Mesenchymal stem cell (in vitro differentiated cells and primary cell): ENCODE data around the gene SCYGR1.
A peak's percentile ranks its signal among the peaks of the same experiment; 100 is the strongest.

ENCODE experiments used
- DNase-seq: peaks from one replicate; pipeline ENCODE4 v3.0.0-alpha.2; 2013
- H2AFZ ChIP-seq: one replicate; pipeline ENCODE4 v1.6.1; 2013; ENCODE audit warnings: low read depth, mild to moderate bottlenecking, control low read depth, inconsistent platforms, low read length, moderate library complexity
- H2AK5ac ChIP-seq: 2 replicates; pipeline ENCODE4 v1.6.1; 2013; ENCODE audit warnings: low read length, moderate library complexity, mild to moderate bottlenecking, inconsistent platforms; ENCODE audit not compliant: severe bottlenecking
- H2BK120ac ChIP-seq: one replicate; pipeline ENCODE4 v1.6.1; 2013; ENCODE audit warnings: low read depth, mild to moderate bottlenecking, inconsistent platforms, low read length, moderate library complexity
- H2BK12ac ChIP-seq, 2 experiments: one replicate each; pipeline ENCODE4 v1.6.1; 2013; ENCODE audit warnings: inconsistent platforms in 2 of 2, low read length in 2 of 2, mild to moderate bottlenecking in 2 of 2, moderate library complexity in 2 of 2, control low read depth in 1 of 2
- H2BK15ac ChIP-seq: one replicate; pipeline ENCODE4 v1.6.1; 2013; ENCODE audit warnings: mild to moderate bottlenecking, low read depth, inconsistent platforms; ENCODE audit not compliant: poor library complexity, severe bottlenecking
- H2BK5ac ChIP-seq: 2 replicates; pipeline ENCODE4 v1.6.1; 2013; ENCODE audit warnings: low read depth, mild to moderate bottlenecking, low read length, control low read depth, inconsistent platforms; ENCODE audit not compliant: poor library complexity, severe bottlenecking
- H3K14ac ChIP-seq, 2 experiments: one replicate each; pipeline ENCODE4 v1.6.1; 2013; ENCODE audit warnings: inconsistent platforms in 2 of 2, low read length in 2 of 2, control low read depth in 1 of 2, mild to moderate bottlenecking in 1 of 2, moderate library complexity in 1 of 2
- H3K18ac ChIP-seq, 2 experiments: one replicate each; pipeline ENCODE4 v1.6.1; 2013; ENCODE audit warnings: inconsistent platforms in 2 of 2, low read length in 2 of 2, control low read depth in 1 of 2, low read depth in 1 of 2, mild to moderate bottlenecking in 1 of 2
- H3K23ac ChIP-seq, 2 experiments: one replicate each; pipeline ENCODE4 v1.6.1; 2013; ENCODE audit warnings: inconsistent platforms in 2 of 2, low read length in 2 of 2, mild to moderate bottlenecking in 2 of 2, moderate library complexity in 2 of 2, control low read depth in 1 of 2
- H3K27ac ChIP-seq: 2 replicates; pipeline ENCODE4 v1.5.1; 2013; ENCODE audit warnings: mild to moderate bottlenecking, moderate library complexity, low read length, control low read depth, inconsistent platforms; ENCODE audit not compliant: poor library complexity, severe bottlenecking
- H3K27me3 ChIP-seq, 2 experiments: 2 replicates each; pipeline versions ENCODE4 v1.6.1 to v1.7.0; 2013; ENCODE audit warnings: low read length in 2 of 2, mild to moderate bottlenecking in 2 of 2, moderate library complexity in 2 of 2, control low read depth in 1 of 2, inconsistent platforms in 1 of 2; ENCODE audit not compliant: control insufficient read depth in 1 of 2, insufficient read depth in 1 of 2
- H3K36me3 ChIP-seq, 2 experiments: 2 replicates each; pipeline versions ENCODE4 v1.6.1 to v1.7.0; 2013; ENCODE audit warnings: low read length in 2 of 2, control low read depth in 1 of 2, inconsistent platforms in 1 of 2, low read depth in 1 of 2, mild to moderate bottlenecking in 1 of 2; ENCODE audit not compliant: insufficient read depth in 2 of 2, control insufficient read depth in 1 of 2
- H3K4ac ChIP-seq, 2 experiments: one replicate each; pipeline ENCODE4 v1.6.1; 2013; ENCODE audit warnings: inconsistent platforms in 2 of 2, low read length in 2 of 2, mild to moderate bottlenecking in 2 of 2, moderate library complexity in 2 of 2, control low read depth in 1 of 2, low read depth in 1 of 2
- H3K4me1 ChIP-seq: 2 replicates; pipeline ENCODE4 v1.6.1; 2013; ENCODE audit warnings: low read depth, low read length, control low read depth; ENCODE audit not compliant: control insufficient read depth, insufficient read depth
- H3K4me2 ChIP-seq: 2 replicates; pipeline ENCODE4 v1.6.1; 2013; ENCODE audit warnings: low read length, mild to moderate bottlenecking, inconsistent platforms; ENCODE audit not compliant: poor library complexity, severe bottlenecking
- H3K4me3 ChIP-seq, 2 experiments: 2 replicates each; pipeline versions ENCODE4 v1.5.1 to v1.7.0; 2013; ENCODE audit warnings: low read length in 2 of 2, mild to moderate bottlenecking in 2 of 2, control low read depth in 1 of 2, low read depth in 1 of 2; ENCODE audit not compliant: insufficient read depth in 1 of 2
- H3K79me1 ChIP-seq: replicated peaks from 2 replicates; pipeline ENCODE4 v1.6.1; 2013; ENCODE audit warnings: mild to moderate bottlenecking, control low read depth, low read length, inconsistent platforms; ENCODE audit not compliant: poor library complexity, severe bottlenecking
- H3K9ac ChIP-seq: 2 replicates; pipeline ENCODE4 v1.7.0; 2013; ENCODE audit warnings: mild to moderate bottlenecking, low read length, moderate library complexity
- H3K9me3 ChIP-seq: 2 replicates; pipeline ENCODE4 v1.7.0; 2013; ENCODE audit warnings: mild to moderate bottlenecking, low read length; ENCODE audit not compliant: control insufficient read depth
- H4K8ac ChIP-seq: one replicate; pipeline ENCODE4 v1.6.1; 2013; ENCODE audit warnings: inconsistent platforms, mild to moderate bottlenecking, low read length, moderate library complexity
- H4K91ac ChIP-seq: one replicate; pipeline ENCODE4 v1.6.1; 2013; ENCODE audit warnings: mild to moderate bottlenecking, low read length, inconsistent platforms
- WGBS: methylation state at CpG from one replicate; pipeline ENCODE4 v1.1.7; 2013; ENCODE audit warnings: mixed read lengths; 5-methylcytosine and 5-hydroxymethylcytosine counted together

Gene SCYGR1

DNA sequence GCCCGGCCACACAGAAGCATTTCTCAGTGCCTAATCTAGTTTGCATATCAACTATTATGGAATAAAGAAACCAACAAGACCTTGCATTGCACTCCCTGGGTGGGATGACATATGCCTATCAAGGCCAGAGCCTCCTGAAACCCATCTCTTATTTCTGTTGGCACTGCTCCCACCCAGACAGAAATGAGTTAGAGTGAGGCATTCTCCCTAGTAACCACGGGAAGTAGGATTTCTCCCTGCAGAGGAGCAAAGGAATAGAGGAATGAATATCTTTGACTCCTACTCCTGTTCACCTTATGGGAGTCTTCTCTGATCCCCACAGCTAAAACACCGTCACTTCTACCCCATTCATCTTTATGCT is 24.2 kb upstream of the SCYGR1 start:
- Histone ChIP-seq H4K91ac (peak overlapping the region; percentile 28), H3K14ac (no peak overlapping the region), H2BK5ac (no peak overlapping the region), H3K36me3 (no peaks in the 10 kb centered on the region), H4K8ac (no peak overlapping the region), H3K4me3 (no peak overlapping the region), H3K9me3 (no peaks in the 10 kb centered on the region), H3K18ac (no peak overlapping the region), H2BK15ac (no peak overlapping the region), H3K27me3 (no peaks in the 10 kb centered on the region), H3K4ac (no peak overlapping the region), H3K4me1 (peaks cover 5% of the 10 kb centered on the region), H3K27ac (no peak overlapping the region), H2AK5ac (no peak overlapping the region), H3K79me1 (no peaks in the 10 kb centered on the region), H3K4me2 (no peak overlapping the region), H2AFZ (no peak overlapping the region), H3K9ac (no peak overlapping the region), H2BK120ac (no peak overlapping the region), H3K23ac (no peak overlapping the region), H2BK12ac (no peak overlapping the region)
- WGBS = 86% methylated on average over 3 of the region's 3 CpGs
- DNase-seq = no peak

DNA sequence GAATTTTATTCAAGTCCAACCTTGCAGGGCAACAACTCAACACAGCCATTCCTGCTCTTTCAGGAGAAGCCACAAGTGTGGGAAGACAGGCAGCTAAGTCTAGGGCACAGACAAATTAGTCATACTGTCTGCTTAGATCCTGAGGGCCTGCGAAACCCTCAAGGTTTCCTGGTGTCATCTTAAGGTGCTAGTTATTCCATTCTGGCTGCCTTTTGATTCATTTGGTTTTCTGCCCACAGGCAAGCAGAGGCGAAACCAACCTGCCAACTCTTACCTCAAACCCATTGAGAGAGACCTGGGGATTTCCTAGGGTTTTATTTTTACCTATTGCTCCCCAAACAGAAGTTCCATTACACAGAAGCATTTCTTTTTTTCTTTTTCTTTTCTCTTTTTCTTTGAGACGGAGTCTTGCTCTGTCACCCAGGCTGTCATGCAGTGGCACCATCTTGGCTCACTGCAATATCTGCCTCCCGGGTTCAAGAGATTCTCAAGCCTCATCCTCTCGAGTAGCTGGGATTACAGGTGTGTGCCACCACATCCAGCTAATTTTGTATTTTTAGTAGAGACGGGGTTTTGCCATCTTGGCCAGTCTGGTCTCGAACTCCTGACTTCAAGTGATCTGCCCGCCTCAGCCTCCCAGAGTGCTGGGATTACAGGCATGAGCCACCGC is 23.7 kb upstream of the SCYGR1 start:
- Histone ChIP-seq H3K9ac (no peak overlapping the region), H4K91ac (no peak overlapping the region), H3K4me3 (no peak overlapping the region)

DNA sequence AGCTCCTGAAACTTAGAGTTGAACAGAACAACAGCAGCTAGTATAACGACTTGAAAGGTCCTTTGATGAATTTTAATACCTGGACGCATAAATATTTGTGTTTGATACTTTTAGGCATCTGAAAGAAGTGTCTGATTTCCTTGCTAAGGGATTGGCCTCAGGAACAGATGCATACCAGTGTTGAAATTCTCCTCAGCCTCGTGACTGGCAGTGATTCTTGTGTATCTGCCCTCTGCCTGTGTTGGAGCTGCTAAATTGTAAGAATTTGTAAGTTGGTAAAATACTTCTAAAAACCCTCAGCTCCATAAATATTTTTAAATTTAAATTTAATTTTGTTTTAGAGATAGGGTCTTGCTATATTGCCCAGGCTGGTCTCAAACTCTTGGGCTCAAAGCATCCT is 22.4 kb upstream of the SCYGR1 start:
- H3K23ac ChIP-seq = no peak overlapping the region
- H3K36me3 ChIP-seq = no peaks in the 10 kb centered on the region
- H3K4me1 ChIP-seq = peaks cover 7% of the 10 kb centered on the region
- H3K4me3 ChIP-seq = no peak overlapping the region
- H3K14ac ChIP-seq = no peak overlapping the region
- no peak overlapping the region for H4K8ac ChIP-seq
- no peak overlapping the region for H3K9ac ChIP-seq
- H3K4me2 ChIP-seq = no peak overlapping the region
- 87% methylated on average over 3 of the region's 3 CpGs for WGBS
- no peaks in the 10 kb centered on the region for H3K9me3 ChIP-seq
- H2BK15ac ChIP-seq = no peak overlapping the region
- no peak overlapping the region for H3K27ac ChIP-seq
- H2BK5ac ChIP-seq = no peak overlapping the region
- H2AFZ ChIP-seq = no peak overlapping the region
- DNase-seq = no peak
- no peak overlapping the region for H3K18ac ChIP-seq
- H3K79me1 ChIP-seq = no peaks in the 10 kb centered on the region
- no peak overlapping the region for H2AK5ac ChIP-seq
- no peak overlapping the region for H3K4ac ChIP-seq
- no peak overlapping the region for H2BK12ac ChIP-seq
- H3K27me3 ChIP-seq = no peaks in the 10 kb centered on the region
- H4K91ac ChIP-seq = no peak overlapping the region
- H2BK120ac ChIP-seq = no peak overlapping the region

More for the DNA sequence above, 23.7 kb upstream of the SCYGR1 start:
- Histone ChIP-seq H3K18ac (no peak overlapping the region), H3K27me3 (no peaks in the 10 kb centered on the region), H3K9me3 (no peaks in the 10 kb centered on the region), H4K8ac (no peak overlapping the region), H3K4ac (no peak overlapping the region), H3K23ac (no peak overlapping the region), H2BK5ac (no peak overlapping the region), H2AFZ (no peak overlapping the region), H2BK15ac (no peak overlapping the region), H3K14ac (no peak overlapping the region), H3K79me1 (no peaks in the 10 kb centered on the region), H3K4me1 (peaks cover 7% of the 10 kb centered on the region), H2BK120ac (no peak overlapping the region), H2AK5ac (no peak overlapping the region), H3K36me3 (no peaks in the 10 kb centered on the region), H2BK12ac (no peak overlapping the region), H3K27ac (no peak overlapping the region), H3K4me2 (no peak overlapping the region)
- DNase-seq = peak; percentile 39
- WGBS = 92% methylated on average over 9 of the region's 9 CpGs

DNA sequence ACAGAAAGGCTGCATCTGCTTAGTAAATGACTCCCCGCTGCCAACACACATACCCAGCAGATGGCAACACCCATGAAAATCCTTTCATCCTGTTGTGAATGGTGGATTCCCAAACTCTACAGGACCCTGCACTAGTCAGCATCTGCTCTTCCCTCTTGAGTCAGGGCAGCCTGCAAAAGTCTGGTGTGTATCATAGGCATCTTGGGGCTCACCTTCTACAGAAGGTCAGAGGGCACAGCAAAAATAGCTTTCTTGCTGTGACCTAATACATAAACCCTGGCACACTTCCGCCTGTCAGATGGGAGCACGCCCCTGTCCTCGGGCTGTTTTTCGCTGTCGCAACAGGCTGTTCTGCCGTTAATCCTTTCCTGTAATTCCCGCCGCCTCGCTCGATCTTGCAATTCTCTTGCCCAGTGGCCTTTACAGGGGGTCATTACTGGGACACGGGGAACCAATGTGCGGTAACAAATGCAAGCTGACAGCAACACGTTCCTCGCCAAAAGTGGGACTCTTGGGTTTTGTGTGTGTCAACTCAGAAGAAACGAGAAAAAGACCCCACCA is 19.9 kb upstream of the SCYGR1 start:
- 93% methylated on average over 16 of the region's 16 CpGs for WGBS
- H4K91ac ChIP-seq = no peak overlapping the region
- H2AFZ ChIP-seq = no peak overlapping the region
- H3K9me3 ChIP-seq = no peaks in the 10 kb centered on the region
- no peak overlapping the region for H3K4ac ChIP-seq
- H3K36me3 ChIP-seq = no peaks in the 10 kb centered on the region
- H3K27me3 ChIP-seq = no peaks in the 10 kb centered on the region
- no peak overlapping the region for H3K4me3 ChIP-seq
- H4K8ac ChIP-seq = no peak overlapping the region
- no peak overlapping the region for H3K27ac ChIP-seq
- H3K79me1 ChIP-seq = no peaks in the 10 kb centered on the region
- H3K9ac ChIP-seq = no peak overlapping the region
- no peak overlapping the region for H2BK15ac ChIP-seq
- no peak overlapping the region for H2BK120ac ChIP-seq
- H3K18ac ChIP-seq = no peak overlapping the region
- peak overlapping the region; percentile 29 for H2AK5ac ChIP-seq
- no peak overlapping the region for H2BK5ac ChIP-seq
- no peak overlapping the region for H3K23ac ChIP-seq
- H2BK12ac ChIP-seq = peak overlapping the region in 1 of 2 experiments; percentile 1
- no peak for DNase-seq
- no peak overlapping the region for H3K4me2 ChIP-seq
- peaks cover 3% of the 10 kb centered on the region for H3K4me1 ChIP-seq
- H3K14ac ChIP-seq = no peak overlapping the region
